ENCODE data around the gene L1CAM.

GRCh38 chrX:153883163-153883843, 2.7 kb downstream of the L1CAM start:
- TF ChIP-seq CTCF (IDR thresholded peaks at IDR 0.05) (no peak), POLR2A (IDR thresholded peaks at IDR 0.05) (no peak)
